GM21367 (cell line): ENCODE measurements around the gene TTC24.
"Not testable (repeated sequence)": the region's sequence is repeated elsewhere in the genome, so short reads cannot be mapped to it uniquely, and the experiment has no call there.

Experiments
- ATAC-seq: cut with Tn5 transposase; IDR thresholded peaks from one replicate; pipeline ENCODE4 v1.9.1; 2021; ENCODE audit not compliant: unreplicated experiment

The TTC24 gene

GRCh38 chr1:156579472-156579871 is at the start of gene TTC24:
TTC24 (plus strand) TSS chr1:156579723; CDS start chr1:156581365, 1,642 bp downstream.
- no peak for ATAC-seq

- no peak for ATAC-seq
These were observed 49.5 kb upstream of the TTC24 start for GRCh38 chr1:156530006-156530405.

GRCh38 chr1:156532374-156532773 is 47.1 kb upstream of the TTC24 start:
- no peak for ATAC-seq

GRCh38 chr1:156533568-156534220 is 45.8 kb upstream of the TTC24 start:
- no peak for ATAC-seq

- ATAC-seq: no peak
These were observed 45.0 kb upstream of the TTC24 start for GRCh38 chr1:156534424-156535060.

GRCh38 chr1:156537027-156537426 is 42.5 kb upstream of the TTC24 start:
- ATAC-seq: no peak

GRCh38 chr1:156538711-156539440 is 40.6 kb upstream of the TTC24 start:
- ATAC-seq: no peak

GRCh38 chr1:156539818-156540355 is 39.6 kb upstream of the TTC24 start:
- ATAC-seq: no peak

GRCh38 chr1:156540955-156541354 is 38.6 kb upstream of the TTC24 start:
- ATAC-seq: no peak

- ATAC-seq: no peak
These were observed 36.5 kb upstream of the TTC24 start for GRCh38 chr1:156543066-156543465.

- no peak for ATAC-seq
These were observed 34.9 kb upstream of the TTC24 start for GRCh38 chr1:156544592-156545102.

GRCh38 chr1:156546267-156546666 is 33.3 kb upstream of the TTC24 start:
- ATAC-seq: no peak

- no peak for ATAC-seq
These were observed 32.1 kb upstream of the TTC24 start for GRCh38 chr1:156547434-156547833.

- no peak for ATAC-seq
These were observed 31.5 kb upstream of the TTC24 start for GRCh38 chr1:156547982-156548381.

GRCh38 chr1:156549390-156549789 is 30.1 kb upstream of the TTC24 start:
- ATAC-seq: no peak

- ATAC-seq: no peak
These were observed 29.7 kb upstream of the TTC24 start for GRCh38 chr1:156549831-156550230.

GRCh38 chr1:156550346-156550745 is 29.2 kb upstream of the TTC24 start:
- no peak for ATAC-seq

- ATAC-seq: no peak
These were observed 28.4 kb upstream of the TTC24 start for GRCh38 chr1:156551066-156551643.

GRCh38 chr1:156551869-156552268 is 27.7 kb upstream of the TTC24 start:
- no peak for ATAC-seq

- no peak for ATAC-seq
These were observed 27.0 kb upstream of the TTC24 start for GRCh38 chr1:156552518-156552917.

- ATAC-seq: not testable (repeated sequence)
These were observed 26.6 kb upstream of the TTC24 start for GRCh38 chr1:156552937-156553336.
